MM.1S (cell line): Measurements from ENCODE around the gene MAN1C1.

ENCODE experiments used
- CTCF ChIP-seq: fragments of 300-600 bp; sonication (generic); IDR thresholded peaks from 2 replicates; pipeline ENCODE4 v1.5.1; 2016; ENCODE audit warnings: antibody characterized with exemption, low read length, mixed read lengths
- EZH2 ChIP-seq: fragments of 300-600 bp; sonication (generic); optimal IDR thresholded peaks from 2 replicates; pipeline ENCODE3; 2017; ENCODE audit warnings: low read depth, mild to moderate bottlenecking, antibody characterized with exemption, low read length, mixed read lengths

DNA sequence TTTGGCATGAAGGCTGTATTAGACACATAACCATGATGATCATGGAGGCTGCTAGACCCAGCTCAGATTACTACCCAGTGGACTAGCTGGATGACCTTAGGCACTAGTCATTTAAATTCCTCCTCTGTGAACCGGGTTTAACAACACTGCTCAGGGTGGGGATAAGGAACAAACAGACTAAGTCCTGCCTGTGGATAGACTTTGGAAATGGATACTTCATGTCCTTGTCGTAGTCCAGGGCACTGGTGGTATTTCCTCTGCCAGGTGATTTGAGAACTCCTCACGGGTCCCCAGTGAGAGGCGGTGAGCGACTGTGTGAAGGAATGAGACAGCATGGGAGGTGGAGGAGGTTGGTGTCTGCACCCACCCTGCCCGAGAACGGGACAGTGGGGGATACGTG lies 110.5 kb downstream of the MAN1C1 start:
- TF ChIP-seq CTCF, result no peak
- TF ChIP-seq EZH2, result no peak
